Mesenchymal stem cell (in vitro differentiated cells and primary cell): Measurements from ENCODE around the gene ZNF770. TPM values are rescaled to one million over a fixed set of nuclear protein-coding genes. Genes with fewer than 3 reads are reported as not detected.

ENCODE experiments used
- DNase-seq: peaks from one replicate; pipeline ENCODE4 v3.0.0-alpha.2; 2013
- H2AFZ ChIP-seq: one replicate; pipeline ENCODE4 v1.6.1; 2013; ENCODE audit warnings: low read depth, mild to moderate bottlenecking, control low read depth, inconsistent platforms, low read length, moderate library complexity
- H2AK5ac ChIP-seq: 2 replicates; pipeline ENCODE4 v1.6.1; 2013; ENCODE audit warnings: low read length, moderate library complexity, mild to moderate bottlenecking, inconsistent platforms; ENCODE audit not compliant: severe bottlenecking
- H2BK120ac ChIP-seq: one replicate; pipeline ENCODE4 v1.6.1; 2013; ENCODE audit warnings: low read depth, mild to moderate bottlenecking, inconsistent platforms, low read length, moderate library complexity
- H2BK12ac ChIP-seq, 2 experiments: one replicate each; pipeline ENCODE4 v1.6.1; 2013; ENCODE audit warnings: inconsistent platforms in 2 of 2, low read length in 2 of 2, mild to moderate bottlenecking in 2 of 2, moderate library complexity in 2 of 2, control low read depth in 1 of 2
- H2BK15ac ChIP-seq: one replicate; pipeline ENCODE4 v1.6.1; 2013; ENCODE audit warnings: mild to moderate bottlenecking, low read depth, inconsistent platforms; ENCODE audit not compliant: poor library complexity, severe bottlenecking
- H2BK5ac ChIP-seq: 2 replicates; pipeline ENCODE4 v1.6.1; 2013; ENCODE audit warnings: low read depth, mild to moderate bottlenecking, low read length, control low read depth, inconsistent platforms; ENCODE audit not compliant: poor library complexity, severe bottlenecking
- H3K14ac ChIP-seq, 2 experiments: one replicate each; pipeline ENCODE4 v1.6.1; 2013; ENCODE audit warnings: inconsistent platforms in 2 of 2, low read length in 2 of 2, control low read depth in 1 of 2, mild to moderate bottlenecking in 1 of 2, moderate library complexity in 1 of 2
- H3K18ac ChIP-seq, 2 experiments: one replicate each; pipeline ENCODE4 v1.6.1; 2013; ENCODE audit warnings: inconsistent platforms in 2 of 2, low read length in 2 of 2, control low read depth in 1 of 2, low read depth in 1 of 2, mild to moderate bottlenecking in 1 of 2
- H3K23ac ChIP-seq, 2 experiments: one replicate each; pipeline ENCODE4 v1.6.1; 2013; ENCODE audit warnings: inconsistent platforms in 2 of 2, low read length in 2 of 2, mild to moderate bottlenecking in 2 of 2, moderate library complexity in 2 of 2, control low read depth in 1 of 2
- H3K27ac ChIP-seq: 2 replicates; pipeline ENCODE4 v1.5.1; 2013; ENCODE audit warnings: mild to moderate bottlenecking, moderate library complexity, low read length, control low read depth, inconsistent platforms; ENCODE audit not compliant: poor library complexity, severe bottlenecking
- H3K27me3 ChIP-seq, 2 experiments: 2 replicates each; pipeline versions ENCODE4 v1.6.1 to v1.7.0; 2013; ENCODE audit warnings: low read length in 2 of 2, mild to moderate bottlenecking in 2 of 2, moderate library complexity in 2 of 2, control low read depth in 1 of 2, inconsistent platforms in 1 of 2; ENCODE audit not compliant: control insufficient read depth in 1 of 2, insufficient read depth in 1 of 2
- H3K36me3 ChIP-seq, 2 experiments: 2 replicates each; pipeline versions ENCODE4 v1.6.1 to v1.7.0; 2013; ENCODE audit warnings: low read length in 2 of 2, control low read depth in 1 of 2, inconsistent platforms in 1 of 2, low read depth in 1 of 2, mild to moderate bottlenecking in 1 of 2; ENCODE audit not compliant: insufficient read depth in 2 of 2, control insufficient read depth in 1 of 2
- H3K4ac ChIP-seq, 2 experiments: one replicate each; pipeline ENCODE4 v1.6.1; 2013; ENCODE audit warnings: inconsistent platforms in 2 of 2, low read length in 2 of 2, mild to moderate bottlenecking in 2 of 2, moderate library complexity in 2 of 2, control low read depth in 1 of 2, low read depth in 1 of 2
- H3K4me1 ChIP-seq: 2 replicates; pipeline ENCODE4 v1.6.1; 2013; ENCODE audit warnings: low read depth, low read length, control low read depth; ENCODE audit not compliant: control insufficient read depth, insufficient read depth
- H3K4me2 ChIP-seq: 2 replicates; pipeline ENCODE4 v1.6.1; 2013; ENCODE audit warnings: low read length, mild to moderate bottlenecking, inconsistent platforms; ENCODE audit not compliant: poor library complexity, severe bottlenecking
- H3K4me3 ChIP-seq, 2 experiments: 2 replicates each; pipeline versions ENCODE4 v1.5.1 to v1.7.0; 2013; ENCODE audit warnings: low read length in 2 of 2, mild to moderate bottlenecking in 2 of 2, control low read depth in 1 of 2, low read depth in 1 of 2; ENCODE audit not compliant: insufficient read depth in 1 of 2
- H3K79me1 ChIP-seq: replicated peaks from 2 replicates; pipeline ENCODE4 v1.6.1; 2013; ENCODE audit warnings: mild to moderate bottlenecking, control low read depth, low read length, inconsistent platforms; ENCODE audit not compliant: poor library complexity, severe bottlenecking
- H3K9ac ChIP-seq: 2 replicates; pipeline ENCODE4 v1.7.0; 2013; ENCODE audit warnings: mild to moderate bottlenecking, low read length, moderate library complexity
- H3K9me3 ChIP-seq: 2 replicates; pipeline ENCODE4 v1.7.0; 2013; ENCODE audit warnings: mild to moderate bottlenecking, low read length; ENCODE audit not compliant: control insufficient read depth
- H4K8ac ChIP-seq: one replicate; pipeline ENCODE4 v1.6.1; 2013; ENCODE audit warnings: inconsistent platforms, mild to moderate bottlenecking, low read length, moderate library complexity
- H4K91ac ChIP-seq: one replicate; pipeline ENCODE4 v1.6.1; 2013; ENCODE audit warnings: mild to moderate bottlenecking, low read length, inconsistent platforms
- WGBS: methylation state at CpG from one replicate; pipeline ENCODE4 v1.1.7; 2013; ENCODE audit warnings: mixed read lengths; 5-methylcytosine and 5-hydroxymethylcytosine counted together
- polyA plus RNA-seq, 2 experiments: library from polyadenylated mRNA; stranded (reverse); fragments of 200-250 nt; gene quantifications; one replicate each; pipeline ENCODE4 v1.2.3, GENCODE V29; 2013

ZNF770 gene, protein sequence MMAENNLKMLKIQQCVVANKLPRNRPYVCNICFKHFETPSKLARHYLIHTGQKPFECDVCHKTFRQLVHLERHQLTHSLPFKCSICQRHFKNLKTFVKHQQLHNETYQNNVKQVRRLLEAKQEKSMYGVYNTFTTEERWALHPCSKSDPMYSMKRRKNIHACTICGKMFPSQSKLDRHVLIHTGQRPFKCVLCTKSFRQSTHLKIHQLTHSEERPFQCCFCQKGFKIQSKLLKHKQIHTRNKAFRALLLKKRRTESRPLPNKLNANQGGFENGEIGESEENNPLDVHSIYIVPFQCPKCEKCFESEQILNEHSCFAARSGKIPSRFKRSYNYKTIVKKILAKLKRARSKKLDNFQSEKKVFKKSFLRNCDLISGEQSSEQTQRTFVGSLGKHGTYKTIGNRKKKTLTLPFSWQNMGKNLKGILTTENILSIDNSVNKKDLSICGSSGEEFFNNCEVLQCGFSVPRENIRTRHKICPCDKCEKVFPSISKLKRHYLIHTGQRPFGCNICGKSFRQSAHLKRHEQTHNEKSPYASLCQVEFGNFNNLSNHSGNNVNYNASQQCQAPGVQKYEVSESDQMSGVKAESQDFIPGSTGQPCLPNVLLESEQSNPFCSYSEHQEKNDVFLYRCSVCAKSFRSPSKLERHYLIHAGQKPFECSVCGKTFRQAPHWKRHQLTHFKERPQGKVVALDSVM
- 17.9 TPM for polyA plus RNA-seq (2013, experiment 1 of 2)
- polyA plus RNA-seq (2013, experiment 2 of 2): 18.7 TPM

GRCh38 chr15:34988027-34988902 lies at the start of gene ZNF770:
TSS of gene ZNF770 (minus strand) at chr15:34988287. CDS start at chr15:34983434, 4,853 bp downstream.
- Histone ChIP-seq H3K9ac (peak within 1 kb of the TSS; percentile 98), H3K4me2 (peak within 1 kb of the TSS; percentile 74), H3K27ac (peak within 1 kb of the TSS; percentile 89), H2AFZ (peak within 1 kb of the TSS; percentile 74), H2BK120ac (peak within 1 kb of the TSS; percentile 93), H3K4ac (peak within 1 kb of the TSS; percentile 94 to 97), H4K8ac (peak within 1 kb of the TSS; percentile 99), H3K23ac (peak within 1 kb of the TSS; percentile 79 to 84), H3K4me3 (peak within 1 kb of the TSS; percentile 83 to 98), H3K36me3 (peaks cover 0 to 7% of the 10 kb centered on the region in 2 experiments), H2BK15ac (peak within 1 kb of the TSS; percentile 89), H3K14ac (peak within 1 kb of the TSS; percentile 43 to 68), H3K18ac (peak within 1 kb of the TSS; percentile 92 to 94), H4K91ac (peak within 1 kb of the TSS; percentile 90), H2BK12ac (peak within 1 kb of the TSS in 1 of 2 experiments; percentile 34), H3K79me1 (no peaks in the 10 kb centered on the region), H2BK5ac (peak within 1 kb of the TSS; percentile 75), H3K4me1 (peaks cover 6% of the 10 kb centered on the region), H2AK5ac (peak within 1 kb of the TSS; percentile 89), H3K27me3 (no peaks in the 10 kb centered on the region), H3K9me3 (no peaks in the 10 kb centered on the region)
- DNase-seq: peak; percentile 84
- under 1% methylated on average over 58 of the region's 60 CpGs for WGBS

DNA sequence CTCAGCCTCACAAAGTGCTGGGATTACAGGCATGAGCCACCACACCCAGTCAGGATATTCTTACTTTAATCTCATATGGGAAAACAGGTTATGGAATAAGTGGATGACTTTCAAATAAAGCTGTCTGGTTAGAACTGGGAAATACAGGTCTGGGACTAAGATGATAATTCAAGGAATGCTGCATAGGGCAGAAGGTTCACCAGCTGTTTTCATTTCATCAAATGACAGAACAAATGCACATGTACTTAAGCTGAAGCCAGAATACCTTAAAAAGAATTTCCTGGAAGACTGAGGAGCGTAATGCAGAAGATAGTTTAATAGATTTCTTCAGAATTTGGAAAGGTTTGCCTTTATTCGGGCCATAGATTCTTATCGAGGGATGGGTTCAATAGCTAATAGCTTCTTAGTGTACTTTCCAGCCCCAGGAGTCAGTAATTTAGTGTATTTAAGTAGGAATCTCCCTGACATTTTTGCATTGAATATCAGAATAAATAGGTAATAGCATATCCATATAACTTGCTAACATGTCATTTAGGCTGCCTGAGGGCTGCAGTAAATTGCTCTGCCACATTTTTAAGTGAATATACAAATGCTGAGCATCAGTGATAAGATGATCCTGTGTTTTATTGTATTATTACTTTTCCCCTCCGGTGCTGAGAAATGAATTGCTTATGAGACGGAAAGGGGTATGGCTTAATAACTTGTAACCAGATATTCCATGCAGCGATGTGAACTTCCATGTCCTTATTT lies 40.3 kb upstream of the ZNF770 start:
- H3K18ac ChIP-seq: no peak overlapping the region

GRCh38 chr15:35023804-35024203 lies 35.7 kb upstream of the ZNF770 start:
- DNase-seq: no peak
- H4K8ac ChIP-seq: no peak overlapping the region
- H3K9ac ChIP-seq: no peak overlapping the region
- no peaks in the 10 kb centered on the region for H3K9me3 ChIP-seq
- no peak overlapping the region for H3K4ac ChIP-seq
- H3K4me3 ChIP-seq: no peak overlapping the region
- no peak overlapping the region for H3K27ac ChIP-seq
- no peak overlapping the region for H4K91ac ChIP-seq
- no peak overlapping the region for H2BK120ac ChIP-seq
- H3K4me1 ChIP-seq: peaks cover 2% of the 10 kb centered on the region
- WGBS: 100% methylated on average over 1 of the region's 3 CpGs
- H2BK12ac ChIP-seq: no peak overlapping the region
- H2AFZ ChIP-seq: no peak overlapping the region
- no peaks in the 10 kb centered on the region for H3K36me3 ChIP-seq
- no peak overlapping the region for H2BK5ac ChIP-seq
- no peak overlapping the region for H2BK15ac ChIP-seq
- H2AK5ac ChIP-seq: no peak overlapping the region
- H3K14ac ChIP-seq: no peak overlapping the region
- H3K4me2 ChIP-seq: no peak overlapping the region
- H3K79me1 ChIP-seq: no peaks in the 10 kb centered on the region
- no peak overlapping the region for H3K23ac ChIP-seq
- H3K18ac ChIP-seq: no peak overlapping the region
- no peaks in the 10 kb centered on the region for H3K27me3 ChIP-seq

More for the DNA sequence above, 40.3 kb upstream of the ZNF770 start:
- no peak overlapping the region for H2AK5ac ChIP-seq
- H3K79me1 ChIP-seq: no peaks in the 10 kb centered on the region
- DNase-seq: no peak
- H2BK12ac ChIP-seq: no peak overlapping the region
- no peak overlapping the region for H3K27ac ChIP-seq
- 92% methylated on average over 3 of the region's 6 CpGs for WGBS
- H3K9ac ChIP-seq: no peak overlapping the region
- H3K4me2 ChIP-seq: no peak overlapping the region
- no peak overlapping the region for H2AFZ ChIP-seq
- no peaks in the 10 kb centered on the region for H3K36me3 ChIP-seq
- no peak overlapping the region for H4K8ac ChIP-seq
- H2BK120ac ChIP-seq: no peak overlapping the region
- H3K9me3 ChIP-seq: no peaks in the 10 kb centered on the region
- H2BK15ac ChIP-seq: no peak overlapping the region
- H3K4ac ChIP-seq: no peak overlapping the region
- H3K14ac ChIP-seq: no peak overlapping the region
- H3K4me3 ChIP-seq: no peak overlapping the region
- no peak overlapping the region for H4K91ac ChIP-seq
- H3K4me1 ChIP-seq: no peaks in the 10 kb centered on the region
- no peak overlapping the region for H2BK5ac ChIP-seq
- H3K23ac ChIP-seq: no peak overlapping the region
- no peaks in the 10 kb centered on the region for H3K27me3 ChIP-seq
